HepG2 (cell line): Measurements from ENCODE around the gene ARFGAP1. TPM values are rescaled to one million over a fixed set of nuclear protein-coding genes. Genes with fewer than 3 reads are reported as not detected.

Source experiments
- ATAC-seq: fragments of 200-7000 bp; cut with Tn5 transposase; 3 replicates; pipeline ENCODE4 v1.9.1; 2020; ENCODE audit warnings: mild to moderate bottlenecking, moderate library complexity
- BruUV-seq: library from RNA; stranded (reverse); fragments of 400-500 nt; replicated peaks from 2 replicates; lab custom pipeline; 2021; lab: Mats Ljungman, UMichigan
- CTCF ChIA-PET: fragments of 300-600 bp; formaldehyde crosslinking; extraction: SDS; loops from one replicate; lab custom pipeline; 2021; ENCODE audit warnings: low total read pairs, inconsistent platforms, low intra/inter-chr PET ratio; lab: Yijun Ruan, JAX
- POLR2A ChIA-PET: fragments of 350-600 bp; sonication (Branson Sonifier 250); formaldehyde crosslinking; loops from one replicate; lab custom pipeline; 2020; ENCODE audit warnings: antibody characterized with exemption, inconsistent platforms; lab: Yijun Ruan, JAX
- DNase-seq: peaks from one replicate; pipeline ENCODE4 v3.0.0-alpha.2; 2015; ENCODE audit warnings: low spot score
- FAIRE-seq: peaks from 3 replicates; lab custom pipeline; 2011; peaks lifted over from hg19 to GRCh38; lab: Jason Lieb, UNC
- H2AFZ ChIP-seq: one replicate; pipeline ENCODE4 v1.6.1; 2011; ENCODE audit warnings: low read length, inconsistent platforms
- H3K27ac ChIP-seq: fragments of 300-600 bp; 3 replicates; pipeline ENCODE4 v1.8.0; 2011; ENCODE audit warnings: mixed run types, mild to moderate bottlenecking, mixed read lengths, low read length, inconsistent platforms; ENCODE audit not compliant: insufficient read depth; ENCODE audit errors: extremely low read length
- H3K27me3 ChIP-seq, 2 experiments: fragments of 200-600 bp in 1 of 2; 2 replicates in 1 of 2; 3 replicates in 1 of 2; pipeline versions ENCODE4 v1.6.0 to v1.8.0; 2011; ENCODE audit warnings: low read length in 2 of 2, mild to moderate bottlenecking in 2 of 2, moderate library complexity in 2 of 2, inconsistent platforms in 1 of 2; ENCODE audit not compliant: insufficient read depth in 2 of 2, control insufficient read depth in 1 of 2
- H3K36me3 ChIP-seq, 2 experiments: fragments of 200-600 bp in 1 of 2; replicated peaks in 1 of 2; 2 replicates in 1 of 2; 3 replicates in 1 of 2; pipeline versions ENCODE4 v1.5.1 to v1.8.0; 2011; ENCODE audit warnings: low read length in 2 of 2, inconsistent platforms in 1 of 2; ENCODE audit not compliant: insufficient read depth in 2 of 2, control insufficient read depth in 1 of 2
- H3K4me1 ChIP-seq: 2 replicates; pipeline ENCODE4 v1.5.1; 2012; ENCODE audit warnings: low read length, inconsistent platforms; ENCODE audit not compliant: insufficient read depth
- H3K4me2 ChIP-seq: 2 replicates; pipeline ENCODE4 v1.6.0; 2011; ENCODE audit warnings: low read depth, low read length, inconsistent platforms
- H3K4me3 ChIP-seq, 3 experiments: fragments of 200-600 bp in 1 of 3; sonication (generic), shearing (Covaris generic) in 1 of 3; replicated peaks in 1 of 3; 2 replicates each; pipeline ENCODE4 v1.5.1; 2011 to 2016; ENCODE audit warnings: low read length in 3 of 3, inconsistent platforms in 2 of 3, low read depth in 2 of 3, mild to moderate bottlenecking in 2 of 3, control low read depth in 1 of 3, mixed read lengths in 1 of 3; ENCODE audit not compliant: insufficient read depth in 1 of 3
- H3K79me2 ChIP-seq: one replicate; pipeline ENCODE4 v1.6.1; 2011; ENCODE audit warnings: low read length, inconsistent platforms; ENCODE audit not compliant: insufficient read depth
- H3K9ac ChIP-seq: 2 replicates; pipeline ENCODE4 v1.6.0; 2011; ENCODE audit warnings: mild to moderate bottlenecking, low read depth, low read length, inconsistent platforms; ENCODE audit not compliant: insufficient read depth
- H3K9me3 ChIP-seq: 2 replicates; pipeline ENCODE4 v1.5.1; 2012; ENCODE audit warnings: mild to moderate bottlenecking, low read length
- H4K20me1 ChIP-seq: 2 replicates; pipeline ENCODE4 v1.6.0; 2011; ENCODE audit warnings: inconsistent platforms, mild to moderate bottlenecking, low read length, moderate library complexity; ENCODE audit not compliant: insufficient read depth
- CBX5 ChIP-seq: sonication (generic); formaldehyde crosslinking; IDR thresholded peaks from 2 replicates; pipeline ENCODE4 v1.4.0; 2020; ENCODE audit warnings: missing genetic modification reagents, borderline replicate concordance
- DNMT1 ChIP-seq: sonication (generic); formaldehyde crosslinking; IDR thresholded peaks from 2 replicates; pipeline ENCODE4 v1.5.1; 2020; ENCODE audit warnings: mild to moderate bottlenecking, missing genetic modification reagents
- GABPB1 ChIP-seq: IDR thresholded peaks from 2 replicates; pipeline ENCODE4 v1.6.1; 2016; ENCODE audit warnings: mild to moderate bottlenecking, missing genetic modification reagents, moderate library complexity, missing compliant biosample characterization
- GATAD1 ChIP-seq: IDR thresholded peaks from 2 replicates; pipeline ENCODE4 v1.6.1; 2016; ENCODE audit warnings: missing genetic modification reagents, missing compliant biosample characterization
- GFI1 ChIP-seq: sonication (generic); formaldehyde crosslinking; IDR thresholded peaks from 2 replicates; pipeline ENCODE4 v1.5.0; 2020; ENCODE audit warnings: missing genetic modification reagents, mild to moderate bottlenecking, borderline replicate concordance
- HNF4A ChIP-seq: sonication (generic); formaldehyde crosslinking; IDR thresholded peaks from 2 replicates; pipeline ENCODE4 v1.4.0; 2020; ENCODE audit warnings: missing genetic modification reagents
- KMT2A ChIP-seq: sonication (generic); formaldehyde crosslinking; IDR thresholded peaks from 2 replicates; pipeline ENCODE4 v1.4.0; 2020; ENCODE audit warnings: missing genetic modification reagents
- MED1 ChIP-seq: sonication (generic); formaldehyde crosslinking; IDR thresholded peaks from 2 replicates; pipeline ENCODE4 v1.4.0; 2020; ENCODE audit warnings: missing genetic modification reagents
- MTA1 ChIP-seq: sonication (generic); formaldehyde crosslinking; IDR thresholded peaks from 2 replicates; pipeline ENCODE4 v1.4.0; 2020; ENCODE audit warnings: missing genetic modification reagents, mild to moderate bottlenecking, borderline replicate concordance
- NAIF1 ChIP-seq: sonication (generic); formaldehyde crosslinking; IDR thresholded peaks from 2 replicates; pipeline ENCODE4 v1.5.0; 2020; ENCODE audit warnings: mild to moderate bottlenecking, missing genetic modification reagents, borderline replicate concordance
- NKX3-1 ChIP-seq: sonication (generic); formaldehyde crosslinking; IDR thresholded peaks from 2 replicates; pipeline ENCODE4 v1.5.0; 2020; ENCODE audit warnings: missing genetic modification reagents
- PHF8 ChIP-seq: sonication (generic); formaldehyde crosslinking; IDR thresholded peaks from 2 replicates; pipeline ENCODE4 v1.5.0; 2020; ENCODE audit warnings: missing genetic modification reagents
- RAD21 ChIP-seq: fragments of 450-650 bp; formaldehyde crosslinking; IDR thresholded peaks from 2 replicates; pipeline ENCODE4 v1.5.0; 2020; ENCODE audit warnings: mild to moderate bottlenecking
- RXRA ChIP-seq: sonication (generic); formaldehyde crosslinking; IDR thresholded peaks from 2 replicates; pipeline ENCODE4 v1.5.1; 2020; ENCODE audit warnings: missing genetic modification reagents
- SOX6 ChIP-seq, 2 experiments: fragments of 450-650 bp in 1 of 2; sonication (generic) in 1 of 2; formaldehyde crosslinking in 1 of 2; IDR thresholded peaks; 2 replicates each; pipeline versions ENCODE4 v1.4.0 to v1.6.1; 2017 to 2020; ENCODE audit warnings: antibody characterized with exemption in 1 of 2, mild to moderate bottlenecking in 1 of 2, missing genetic modification reagents in 1 of 2
- TCF7 ChIP-seq: sonication (generic); IDR thresholded peaks from 2 replicates; pipeline ENCODE4 v1.6.1; 2016; ENCODE audit warnings: antibody characterized with exemption, low read depth
- TGIF2 ChIP-seq: IDR thresholded peaks from 2 replicates; pipeline ENCODE4 v1.6.1; 2016; ENCODE audit warnings: control low read depth, missing compliant biosample characterization
- ZNF33A ChIP-seq: sonication (generic); formaldehyde crosslinking; IDR thresholded peaks from 2 replicates; pipeline ENCODE4 v1.5.1; 2020; ENCODE audit warnings: missing genetic modification reagents, mild to moderate bottlenecking, moderate library complexity, borderline replicate concordance
- ZNF34 ChIP-seq: sonication (generic); formaldehyde crosslinking; IDR thresholded peaks from 2 replicates; pipeline ENCODE4 v1.4.0; 2020; ENCODE audit warnings: mild to moderate bottlenecking, missing genetic modification reagents, borderline replicate concordance
- ZNF543 ChIP-seq: sonication (generic); formaldehyde crosslinking; IDR thresholded peaks from 2 replicates; pipeline ENCODE4 v1.4.0; 2020; ENCODE audit warnings: mild to moderate bottlenecking, missing genetic modification reagents
- ZNF678 ChIP-seq: sonication (generic); formaldehyde crosslinking; IDR thresholded peaks from 2 replicates; pipeline ENCODE4 v1.4.0; 2020; ENCODE audit warnings: mild to moderate bottlenecking, missing genetic modification reagents
- WGBS: methylation state at CpG from one replicate; pipeline ENCODE4 v1.1.6; 2017; ENCODE audit warnings: low lambda C conversion rate; 5-methylcytosine and 5-hydroxymethylcytosine counted together
- in situ Hi-C: cut with HindIII; loops from 2 replicates; pipeline ENCODE4 v1.10.0; 2017; ENCODE audit warnings: low pct_unique_long_range_greater_than_20kb; ENCODE audit not compliant: extremely low pct_ligation_motif_present
- intact Hi-C: fragments of 100-400 bp; cut with micrococcal nuclease; formaldehyde crosslinking; loops from one replicate; pipeline ENCODE4 v1.10.0; 2022; ENCODE audit not compliant: unreplicated experiment
- polyA plus RNA-seq, 8 experiments: library from polyadenylated mRNA; depleted of rRNA in 3 of 8; stranded (reverse) in 7 of 8; unstranded in 1 of 8; fragments of >200 nt; fragmentation: Illumina TruSeq in 4 of 8; extraction: Trizol in 4 of 8; gene quantifications; 2 replicates each; pipeline versions ENCODE4 v1.2.1 to v1.2.3, GENCODE V29; 2011 to 2016; ENCODE audit warnings: low read depth in 4 of 8, missing spikeins in 1 of 8, mixed read lengths in 1 of 8; ENCODE audit not compliant: insufficient read depth in 1 of 8
- total RNA-seq, 5 experiments: library from RNA; depleted of rRNA; stranded (reverse); fragments of >200 nt; fragmentation: Illumina TruSeq; extraction: Trizol; gene quantifications; 2 replicates each; pipeline ENCODE4 v1.2.3, GENCODE V29; 2016; ENCODE audit warnings: low read depth in 1 of 5
- TF ChIP-seq, protein P1 (sequence below): IDR thresholded peaks from 2 replicates; pipeline ENCODE4 v1.6.1; 2018; ENCODE audit warnings: missing genetic modification reagents
- TF ChIP-seq, protein P2 (sequence below): IDR thresholded peaks from 2 replicates; pipeline ENCODE4 v1.6.1; 2016; ENCODE audit warnings: missing compliant biosample characterization, missing genetic modification reagents, borderline replicate concordance
- TF ChIP-seq, protein P3 (sequence below): IDR thresholded peaks from 2 replicates; pipeline ENCODE4 v1.6.1; 2016; ENCODE audit warnings: missing genetic modification reagents, missing compliant biosample characterization

The ARFGAP1 gene
- total and polyA plus RNA-seq, 2 of the 13 experiments (the other 11 are each of a cell fraction or from before 2014, with no cell fraction given), result 132 TPM

DNA sequence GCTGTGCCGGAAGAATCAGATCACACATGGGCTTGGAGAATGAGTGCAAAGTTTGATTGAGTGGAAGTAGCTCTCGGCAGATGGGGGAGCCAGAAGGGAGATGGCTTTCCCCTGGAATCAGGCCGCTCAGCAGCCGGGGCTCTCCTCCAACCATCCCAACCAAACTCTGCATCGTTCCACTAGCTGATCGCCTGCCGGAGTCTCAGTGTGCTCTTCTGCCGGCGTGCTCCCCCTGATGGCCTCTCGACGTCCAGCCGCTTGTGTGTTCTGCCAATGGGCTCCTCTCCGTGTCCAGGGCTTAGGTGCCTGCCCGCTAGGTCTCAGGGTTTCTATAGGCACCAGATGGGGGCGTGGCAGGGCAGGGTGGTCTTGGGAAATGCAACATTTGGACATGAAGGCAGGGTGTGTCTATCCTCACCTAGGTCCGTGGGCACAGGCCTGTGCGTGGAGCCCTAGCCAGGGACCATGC is 41.8 kb upstream of the ARFGAP1 start:
- peak overlapping the region; percentile 23 for H2AFZ ChIP-seq
- peaks cover 34% of the 10 kb centered on the region for H3K4me1 ChIP-seq
- no peaks in the 10 kb centered on the region for H3K9me3 ChIP-seq
- 5% methylated on average over 4 of the region's 17 CpGs for WGBS
- intact Hi-C loops (loop anchor here (5.0 kb wide), 1 partner anchor 49 kb away; no protein-coding TSS in a partner anchor), in situ Hi-C loops (no loop called here)
- POLR2A ChIA-PET, result interaction anchor here (1.4 kb wide), 1 partner anchor 15 kb away, joined by 3 read pairs; the partner anchor contains the start of gene YTHDF1
- H3K36me3 ChIP-seq, result no peaks in the 10 kb centered on the region
- peak; percentile 94 for FAIRE-seq
- BruUV-seq, result no TSS peak
- no peaks in the 10 kb centered on the region for H4K20me1 ChIP-seq
- CTCF ChIA-PET, result interaction anchor here (1.6 kb wide), 1 partner anchor 47 kb away, joined by 6 read pairs; no protein-coding TSS in a partner anchor
- peak; percentile 79 for DNase-seq
- H3K27ac ChIP-seq, result no peak overlapping the region
- H3K79me2 ChIP-seq, result no peaks in the 10 kb centered on the region
- H3K9ac ChIP-seq, result peak overlapping the region; percentile 21; the same call in 1 of the 2 replicates
- H3K27me3 ChIP-seq, result peaks cover 17 to 74% of the 10 kb centered on the region in 2 experiments; a peak in 4 of 5 replicates
- ATAC-seq, result peak; percentile 89
- peak overlapping the region in 1 of 3 experiments; percentile 54; a peak in 3 of 6 replicates for H3K4me3 ChIP-seq
- peak overlapping the region; percentile 64 for H3K4me2 ChIP-seq
- TF ChIP-seq, protein P1, sequence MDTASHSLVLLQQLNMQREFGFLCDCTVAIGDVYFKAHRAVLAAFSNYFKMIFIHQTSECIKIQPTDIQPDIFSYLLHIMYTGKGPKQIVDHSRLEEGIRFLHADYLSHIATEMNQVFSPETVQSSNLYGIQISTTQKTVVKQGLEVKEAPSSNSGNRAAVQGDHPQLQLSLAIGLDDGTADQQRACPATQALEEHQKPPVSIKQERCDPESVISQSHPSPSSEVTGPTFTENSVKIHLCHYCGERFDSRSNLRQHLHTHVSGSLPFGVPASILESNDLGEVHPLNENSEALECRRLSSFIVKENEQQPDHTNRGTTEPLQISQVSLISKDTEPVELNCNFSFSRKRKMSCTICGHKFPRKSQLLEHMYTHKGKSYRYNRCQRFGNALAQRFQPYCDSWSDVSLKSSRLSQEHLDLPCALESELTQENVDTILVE (CRISPR knock-in tag), result peak; percentile 42; the same call in 1 of the 2 replicates
- TF ChIP-seq GABPB1 (CRISPR knock-in tag) (peak; percentile 43), KMT2A (CRISPR knock-in tag) (0 out of 2 replicates have a peak, but pooled peaks have one; percentile 38), MED1 (CRISPR knock-in tag) (peak; percentile 13; the same call in 1 of the 2 replicates), MTA1 (peak; percentile 19; the same call in 1 of the 2 replicates), RXRA (CRISPR knock-in tag) (peak; percentile 54; the same call in 1 of the 2 replicates), NKX3-1 (CRISPR knock-in tag) (no peak), ZNF543 (peak; percentile 58; the same call in 1 of the 2 replicates), TCF7 (no peak), ZNF678 (CRISPR knock-in tag) (no peak; the same call in 1 of the 2 replicates), NAIF1 (CRISPR knock-in tag) (no peak), ZNF34 (CRISPR knock-in tag) (0 out of 2 replicates have a peak, but pooled peaks have one; percentile 45), HNF4A (CRISPR knock-in tag) (no peak), CBX5 (CRISPR knock-in tag) (peak; percentile 49; the same call in 1 of the 2 replicates), SOX6 (IDR thresholded peaks at IDR 0.05) (no peak), SOX6 (CRISPR knock-in tag; IDR thresholded peaks at IDR 0.05) (peak; percentile 11; the same call in 1 of the 2 replicates), RAD21 (CRISPR knock-in tag) (peak; percentile 74), ZNF33A (CRISPR knock-in tag) (no peak), DNMT1 (CRISPR knock-in tag) (0 out of 2 replicates have a peak, but pooled peaks have one; percentile 37), GFI1 (CRISPR knock-in tag) (no peak), PHF8 (peak; percentile 28; the same call in 1 of the 2 replicates), GATAD1 (CRISPR knock-in tag) (0 out of 2 replicates have a peak, but pooled peaks have one; percentile 16), TGIF2 (0 out of 2 replicates have a peak, but pooled peaks have one; percentile 51)
- TF ChIP-seq, protein P2, sequence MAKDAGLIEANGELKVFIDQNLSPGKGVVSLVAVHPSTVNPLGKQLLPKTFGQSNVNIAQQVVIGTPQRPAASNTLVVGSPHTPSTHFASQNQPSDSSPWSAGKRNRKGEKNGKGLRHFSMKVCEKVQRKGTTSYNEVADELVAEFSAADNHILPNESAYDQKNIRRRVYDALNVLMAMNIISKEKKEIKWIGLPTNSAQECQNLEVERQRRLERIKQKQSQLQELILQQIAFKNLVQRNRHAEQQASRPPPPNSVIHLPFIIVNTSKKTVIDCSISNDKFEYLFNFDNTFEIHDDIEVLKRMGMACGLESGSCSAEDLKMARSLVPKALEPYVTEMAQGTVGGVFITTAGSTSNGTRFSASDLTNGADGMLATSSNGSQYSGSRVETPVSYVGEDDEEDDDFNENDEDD (CRISPR knock-in tag), result no peak
- TF ChIP-seq, protein P3, sequence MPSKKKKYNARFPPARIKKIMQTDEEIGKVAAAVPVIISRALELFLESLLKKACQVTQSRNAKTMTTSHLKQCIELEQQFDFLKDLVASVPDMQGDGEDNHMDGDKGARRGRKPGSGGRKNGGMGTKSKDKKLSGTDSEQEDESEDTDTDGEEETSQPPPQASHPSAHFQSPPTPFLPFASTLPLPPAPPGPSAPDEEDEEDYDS, result peak; percentile 34; the same call in 1 of the 2 replicates
